LoVo (cell line): ENCODE data around the gene PRC1.
"Not testable (repeated sequence)": the region's sequence is repeated elsewhere in the genome, so short reads cannot be mapped to it uniquely, and the experiment has no call there.

Experiments
- DNase-seq: peaks from one replicate; pipeline ENCODE4 v3.0.0-alpha.2; 2016; ENCODE audit warnings: low spot score

PRC1 gene

DNA sequence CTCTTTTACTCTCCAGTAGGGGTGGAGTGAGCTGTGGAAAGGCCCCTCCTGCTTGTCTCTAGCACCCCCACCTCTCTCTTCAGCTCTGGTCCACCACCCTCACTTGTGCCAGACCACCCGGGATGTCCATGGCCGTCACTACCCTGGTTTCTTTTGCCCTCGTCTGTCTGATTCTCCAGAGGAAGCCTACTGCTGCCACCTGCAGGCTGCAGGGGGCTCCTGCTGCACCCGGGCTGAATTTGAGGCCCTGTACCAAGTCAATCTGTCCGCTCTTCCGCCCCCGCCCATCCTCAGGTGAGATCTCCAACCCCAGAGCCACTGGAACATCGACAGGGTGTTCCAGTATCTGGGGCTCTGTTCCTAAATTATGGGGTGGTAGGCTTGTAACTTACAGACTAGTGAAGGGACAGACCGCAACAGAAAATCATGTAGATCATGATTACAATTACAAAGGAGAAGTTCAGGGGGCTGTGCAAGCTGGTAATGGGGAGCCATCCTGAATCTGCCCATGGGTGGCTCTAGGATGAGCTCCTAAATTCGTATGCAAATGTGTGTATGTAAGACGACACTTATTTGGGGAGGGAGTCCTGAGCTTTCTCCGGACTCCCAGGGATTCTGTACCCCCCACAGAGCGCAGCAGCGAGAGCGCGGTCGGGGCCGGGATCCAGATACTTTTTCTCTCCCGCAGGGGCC, 59.9 kb downstream of the PRC1 start:
- peak; percentile 88 for DNase-seq

- no peak for DNase-seq
These were observed 61.0 kb downstream of the PRC1 start for GRCh38 chr15:90933301-90933700.

GRCh38 chr15:90932660-90932991, 61.7 kb downstream of the PRC1 start:
- DNase-seq = no peak

GRCh38 chr15:90931828-90932659, 62.3 kb downstream of the PRC1 start, which contains the start of gene HDDC3:
Gene HDDC3, minus strand, starts transcription at chr15:90932549. Its CDS starts 9 bp downstream, at chr15:90932540.
- DNase-seq = peak; percentile 94

DNA sequence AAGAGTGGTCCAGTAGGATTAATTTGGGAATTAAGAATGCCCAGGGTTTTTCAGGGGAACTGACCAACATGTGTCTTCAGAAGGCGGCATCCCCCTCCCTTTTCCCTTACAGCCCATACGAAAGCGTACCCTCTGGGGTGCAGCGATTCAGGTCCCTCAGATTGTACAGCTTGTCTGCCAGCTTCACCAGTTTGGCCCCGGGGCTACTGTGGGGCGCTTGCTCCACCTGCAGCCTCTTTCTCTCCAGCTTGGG, 62.8 kb downstream of the PRC1 start:
- no peak for DNase-seq

- DNase-seq = no peak
These were observed 63.3 kb downstream of the PRC1 start for GRCh38 chr15:90930861-90931574.

- DNase-seq = no peak
These were observed 64.9 kb downstream of the PRC1 start for GRCh38 chr15:90929246-90930019.

GRCh38 chr15:90928106-90928505, 66.2 kb downstream of the PRC1 start:
- DNase-seq = not testable (repeated sequence)

DNA sequence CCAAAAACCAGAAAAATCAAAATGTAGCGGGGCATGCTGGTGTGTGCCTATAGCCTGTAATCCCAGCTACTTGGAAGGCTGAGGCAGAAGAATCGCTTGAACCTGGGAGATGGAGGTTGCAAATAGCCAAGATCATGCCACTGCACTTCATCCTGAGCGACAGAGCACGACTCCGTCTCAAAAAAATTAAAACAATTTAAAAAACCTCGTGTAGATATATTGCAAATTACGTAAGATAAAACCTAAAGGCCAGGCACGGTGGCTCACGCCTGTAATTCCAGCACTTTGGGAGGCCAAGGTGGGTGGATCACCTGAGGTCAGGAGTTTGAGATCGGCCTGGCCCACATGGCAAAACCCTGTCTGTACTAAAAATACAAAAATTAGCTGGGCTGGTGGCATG, 67.6 kb downstream of the PRC1 start:
- DNase-seq = not testable (repeated sequence)

- DNase-seq = no peak
These were observed 70.0 kb downstream of the PRC1 start for GRCh38 chr15:90924375-90924774.

DNA sequence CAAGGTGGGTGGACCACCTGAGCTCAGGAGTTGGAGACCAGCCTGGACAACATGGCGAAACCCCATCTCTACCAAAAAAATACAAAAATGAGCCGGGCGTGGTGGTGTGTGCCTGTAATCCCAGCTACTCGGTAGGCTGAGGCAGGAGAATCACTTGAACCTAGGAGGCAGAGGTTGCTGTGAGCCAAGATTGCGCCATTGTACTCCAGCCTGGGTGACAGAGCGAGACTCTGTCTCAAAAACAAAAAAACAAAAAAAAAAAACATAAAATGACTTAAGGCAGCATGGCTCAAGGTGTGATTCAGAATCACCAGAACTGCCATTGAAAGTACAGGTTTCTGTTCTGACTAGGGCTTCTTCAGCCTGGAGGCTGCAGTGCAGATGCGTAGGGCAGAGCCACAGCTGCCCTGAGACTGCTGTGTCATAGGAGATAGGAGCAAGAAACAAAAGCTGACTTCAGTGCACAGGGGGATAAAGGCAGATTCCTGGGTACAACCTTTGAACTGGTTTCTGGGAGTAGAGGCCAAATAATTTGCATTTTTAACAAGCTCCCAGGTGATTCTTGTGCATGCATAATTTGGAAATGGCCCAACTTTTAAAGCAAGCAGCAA, 71.5 kb downstream of the PRC1 start:
- DNase-seq = not testable (repeated sequence)

GRCh38 chr15:90921887-90922286, 72.4 kb downstream of the PRC1 start:
- no peak for DNase-seq

GRCh38 chr15:90918835-90919234, 75.5 kb downstream of the PRC1 start:
- DNase-seq = no peak

DNA sequence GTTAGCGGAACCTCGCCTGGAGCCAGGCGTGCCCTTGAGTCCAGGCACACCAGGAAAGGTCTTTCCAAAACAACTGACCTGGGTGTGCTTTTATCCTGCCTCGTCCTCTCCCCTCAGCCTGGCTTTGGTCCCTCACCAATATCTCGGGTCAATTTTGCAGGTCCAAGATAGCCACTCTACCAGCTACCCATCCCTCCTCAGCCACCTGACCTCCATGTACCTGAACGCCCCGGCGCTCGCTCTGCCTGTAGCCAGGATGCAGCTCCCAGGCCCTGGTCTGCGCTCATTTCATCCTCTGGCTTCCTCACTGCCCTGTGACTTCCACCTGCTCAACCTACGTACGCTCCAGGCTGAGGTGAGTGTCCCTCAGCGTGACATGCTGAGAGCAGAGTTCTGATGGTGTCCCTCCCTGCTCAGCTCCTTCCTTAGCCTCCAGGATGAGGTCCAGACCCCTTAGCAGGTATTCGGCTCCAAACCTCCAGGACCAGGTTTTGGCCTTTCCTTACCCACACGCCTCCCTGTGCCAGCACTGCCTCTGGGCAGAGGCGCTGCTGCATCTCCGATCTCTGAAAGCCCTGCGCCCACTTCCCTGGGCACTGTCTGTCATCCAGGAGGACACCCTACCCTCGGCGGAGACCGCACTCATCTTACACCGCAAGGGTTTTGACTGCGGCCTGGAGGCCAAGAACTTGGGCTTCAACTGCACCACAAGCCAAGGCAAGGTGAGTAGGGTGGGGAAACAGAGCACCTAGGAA, 76.1 kb downstream of the PRC1 start:
- DNase-seq = no peak

- no peak for DNase-seq
These were observed 76.8 kb downstream of the PRC1 start for GRCh38 chr15:90917569-90917968.

DNA sequence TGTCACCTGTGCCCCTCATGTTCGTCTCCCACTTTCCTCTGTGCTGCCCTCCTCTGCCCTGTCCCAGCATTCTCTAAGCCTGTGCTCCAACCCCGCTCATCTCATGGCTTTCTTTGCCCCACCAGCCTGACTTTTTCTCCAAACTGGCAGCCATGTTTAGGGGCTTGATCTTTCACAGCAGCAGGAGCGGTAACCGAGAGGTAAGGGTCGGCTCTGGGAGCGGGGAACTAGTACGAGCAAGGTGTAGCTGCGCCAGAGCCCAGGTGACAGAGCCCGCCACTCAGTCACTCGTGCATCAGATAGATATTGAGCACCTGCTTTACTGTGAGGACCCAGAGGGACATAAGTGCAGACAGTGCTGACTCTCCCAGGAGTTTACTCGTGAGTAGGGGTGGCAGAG, 77.9 kb downstream of the PRC1 start:
- no peak for DNase-seq
